KBM-7 (cell line): ENCODE results near the gene CTNND2.
"Not testable (repeated sequence)": the region's sequence is repeated elsewhere in the genome, so short reads cannot be mapped to it uniquely, and the experiment has no call there.

Source experiments
- DNase-seq: peaks from one replicate; pipeline ENCODE4 v3.0.0-alpha.2; 2015
- in situ Hi-C: fragments of 300-500 bp; cut with MboI; formaldehyde crosslinking; loops from 2 replicates; pipeline ENCODE4 v1.14.3; 2020; ENCODE audit warnings: low sequenced_read_pairs, low pct_unique_long_range_greater_than_20kb, mixed read lengths

Gene CTNND2

DNA sequence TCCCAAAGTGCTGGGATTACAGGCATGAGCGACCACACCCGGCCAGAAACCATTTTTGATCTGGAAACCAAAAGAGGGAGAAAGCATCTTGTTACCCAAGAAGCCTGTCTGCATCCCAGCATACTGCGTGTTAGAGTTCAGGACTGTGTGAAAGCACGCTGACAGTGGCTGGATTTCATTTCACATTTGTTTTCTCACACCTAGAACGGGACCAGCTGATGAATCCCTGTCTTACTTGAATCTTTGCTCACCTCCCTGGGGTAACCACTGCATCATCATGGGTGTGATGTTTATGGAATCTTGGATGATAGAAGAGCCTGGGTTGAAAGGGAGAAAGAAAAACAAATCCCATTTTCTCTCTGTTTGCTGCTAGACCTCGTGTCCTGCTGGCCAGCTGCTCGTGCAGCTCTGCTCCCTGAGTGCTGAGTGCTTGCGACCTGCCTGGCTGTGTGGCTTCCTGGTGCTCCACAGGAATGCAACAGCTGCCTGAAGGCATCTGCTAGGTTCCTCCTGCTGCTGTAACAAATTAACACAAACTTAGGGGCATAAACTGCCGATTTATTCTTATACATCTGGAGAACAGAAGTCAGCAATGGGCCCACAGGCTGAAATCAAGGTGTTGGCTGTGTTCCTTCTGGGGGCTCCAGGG, 764.9 kb downstream of the CTNND2 start:
- DNase-seq: no peak
- in situ Hi-C loops: no loop called here

DNA sequence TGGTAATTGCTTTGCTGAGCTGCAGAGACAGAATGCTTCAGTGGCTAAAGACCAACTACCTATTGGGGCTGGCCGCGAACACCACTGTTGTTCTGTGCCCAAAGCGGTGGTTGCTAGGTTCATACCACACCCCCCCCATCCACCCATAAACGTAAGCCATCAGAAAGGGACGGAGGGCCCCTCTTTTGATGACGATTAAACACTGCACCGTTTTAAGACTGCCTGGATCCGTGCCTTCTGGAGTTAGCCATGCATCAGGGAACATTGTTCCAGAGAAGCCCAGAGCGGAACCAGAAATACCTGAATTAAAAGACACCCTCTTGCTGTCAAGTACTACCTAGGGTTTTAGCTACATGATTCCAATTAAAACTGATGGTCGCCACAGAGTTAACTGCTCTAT, 774.1 kb downstream of the CTNND2 start:
- no peak for DNase-seq
- in situ Hi-C loops: no loop called here

DNA sequence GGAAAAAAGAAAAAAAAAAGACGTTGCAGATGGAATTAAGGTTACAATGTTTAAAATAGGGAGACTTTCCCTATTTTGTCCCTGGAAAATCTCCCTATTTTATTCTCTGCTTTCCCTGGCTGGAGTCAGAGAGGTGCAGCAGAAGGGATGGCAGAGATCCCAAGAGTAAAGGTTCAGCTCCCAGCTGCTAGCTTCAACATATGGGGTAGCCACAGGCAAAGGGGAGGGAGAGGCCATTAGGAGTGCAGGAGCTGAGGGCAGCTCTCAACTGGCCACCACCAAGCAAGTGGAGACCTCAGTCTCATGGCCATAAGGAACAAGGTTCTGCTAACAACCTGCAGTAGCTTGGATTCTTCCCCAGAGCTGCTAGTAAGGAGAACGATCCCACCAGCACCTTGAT, 776.2 kb downstream of the CTNND2 start:
- no peak for DNase-seq
- in situ Hi-C loops: no loop called here

DNA sequence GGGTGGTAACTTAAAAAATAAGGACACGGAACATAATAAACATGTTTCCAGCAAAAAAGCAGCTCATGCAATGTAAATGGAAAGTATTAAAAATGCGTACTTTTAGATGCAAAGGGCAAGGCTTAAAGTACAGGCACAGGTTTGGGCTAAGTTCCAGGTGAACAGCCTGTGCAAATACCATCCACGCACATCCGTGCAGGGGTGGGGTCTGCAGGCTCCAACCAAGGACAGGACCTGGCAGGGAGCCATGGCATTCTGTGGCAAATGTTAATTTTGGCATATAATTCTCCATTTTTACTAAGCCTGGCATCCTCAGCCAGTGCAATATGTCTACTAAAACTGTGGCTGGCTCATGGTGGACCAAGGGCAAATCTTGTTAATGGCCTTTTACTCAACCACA, 777.4 kb downstream of the CTNND2 start:
- DNase-seq: no peak
- in situ Hi-C loops: no loop called here

DNA sequence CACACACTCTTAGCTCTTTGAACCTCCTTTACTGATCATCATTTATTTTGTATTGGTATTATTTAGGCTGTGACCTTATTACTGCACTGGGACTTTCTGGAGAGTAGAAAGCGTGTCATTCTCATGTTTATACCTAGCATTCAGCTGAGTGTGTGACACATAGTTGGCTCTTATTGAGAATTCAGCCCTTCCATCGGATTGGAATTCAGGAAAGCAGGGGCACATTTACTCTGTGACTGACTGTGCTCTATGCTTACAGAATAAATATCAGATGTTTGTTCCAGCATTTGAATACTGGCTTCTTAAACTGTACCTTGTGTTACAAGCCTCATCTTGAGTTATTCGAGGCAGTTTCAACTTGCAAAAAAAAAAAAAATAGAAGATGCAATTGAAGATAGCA, 782.4 kb downstream of the CTNND2 start:
- in situ Hi-C loops: no loop called here
- no peak for DNase-seq

DNA sequence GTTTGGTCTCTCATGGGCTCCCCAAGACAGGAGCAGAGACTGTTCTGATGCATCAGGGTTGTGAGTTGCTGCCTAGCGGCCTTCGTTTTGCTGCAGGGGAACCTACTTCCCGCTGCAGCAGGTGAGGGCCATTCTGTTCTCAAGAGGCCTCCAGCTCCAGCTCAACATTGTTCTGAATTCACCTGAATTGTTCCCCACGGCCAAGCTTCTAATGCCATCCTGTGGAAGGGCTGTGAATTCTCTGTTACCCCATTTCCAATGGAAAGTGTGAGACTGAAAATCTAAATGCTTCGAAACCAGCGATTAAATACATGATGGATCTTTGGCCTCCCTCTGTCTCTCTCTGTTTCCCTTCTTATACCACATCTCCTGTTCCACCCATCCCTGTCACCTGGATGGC, 794.1 kb downstream of the CTNND2 start:
- no peak for DNase-seq
- in situ Hi-C loops: no loop called here

DNA sequence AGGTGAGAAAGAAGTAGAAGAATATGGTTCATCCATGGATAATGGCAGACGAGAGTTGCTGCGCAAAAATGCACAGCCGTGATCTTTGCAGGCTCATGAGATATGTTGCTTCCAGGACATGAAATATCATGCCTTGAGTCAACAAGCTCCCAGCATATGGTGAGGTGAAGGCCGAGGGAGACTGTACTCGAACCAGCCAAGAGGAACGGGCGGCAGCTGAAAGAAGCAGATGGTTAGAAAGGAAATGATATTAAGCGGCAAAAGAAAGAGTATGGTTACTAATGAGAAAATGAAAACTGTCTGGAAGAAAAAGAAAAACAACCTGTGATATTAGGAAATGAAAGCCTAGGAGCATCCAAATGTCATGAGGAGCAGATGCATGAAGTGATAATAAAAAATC, 798.5 kb downstream of the CTNND2 start:
- no peak for DNase-seq
- in situ Hi-C loops: no loop called here

DNA sequence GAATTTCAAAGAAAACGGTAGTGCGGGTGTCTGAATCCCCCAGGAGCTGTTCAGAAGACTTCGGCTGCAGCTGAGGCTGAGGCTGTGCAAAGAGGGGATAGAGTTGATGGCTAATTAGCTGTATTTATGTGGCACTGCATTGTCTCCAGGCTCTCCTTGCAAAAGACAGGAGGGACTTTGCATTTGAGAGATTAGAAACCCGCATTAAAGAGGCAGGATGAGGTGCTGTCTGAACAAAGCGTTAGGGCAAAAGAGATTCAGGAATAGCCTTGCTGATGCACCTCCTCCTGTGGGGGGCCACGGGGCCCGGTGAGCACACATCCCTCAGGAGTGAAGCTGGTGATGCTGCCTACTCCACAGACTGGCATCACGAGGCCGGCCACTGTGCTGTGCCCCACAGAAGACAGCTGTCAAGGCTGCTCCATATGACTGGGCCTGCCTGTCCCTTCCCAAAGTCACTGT, 799.6 kb downstream of the CTNND2 start:
- in situ Hi-C loops: no loop called here

DNA sequence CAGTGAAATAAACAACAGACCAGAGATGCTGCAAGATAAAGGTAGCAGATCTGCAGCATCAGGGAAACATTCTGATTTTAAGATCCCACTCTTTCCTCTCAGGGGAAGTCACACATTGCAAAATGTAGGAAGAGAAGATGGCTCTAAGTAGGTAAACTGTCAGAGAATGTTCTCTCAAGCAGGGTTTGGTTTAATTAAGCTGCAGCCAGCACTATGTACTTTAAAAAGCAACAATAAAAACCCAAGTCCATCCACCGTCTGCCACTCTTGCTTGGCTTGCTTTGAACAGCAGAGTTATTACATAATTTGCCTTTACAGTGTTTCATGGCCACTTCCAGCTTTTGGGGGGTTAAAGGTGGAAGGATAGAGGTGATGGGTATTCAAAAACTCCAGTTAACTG, 800.0 kb downstream of the CTNND2 start:
- in situ Hi-C loops: no loop called here
- DNase-seq: no peak

More for the DNA sequence above, 799.6 kb downstream of the CTNND2 start:
- DNase-seq: no peak

DNA sequence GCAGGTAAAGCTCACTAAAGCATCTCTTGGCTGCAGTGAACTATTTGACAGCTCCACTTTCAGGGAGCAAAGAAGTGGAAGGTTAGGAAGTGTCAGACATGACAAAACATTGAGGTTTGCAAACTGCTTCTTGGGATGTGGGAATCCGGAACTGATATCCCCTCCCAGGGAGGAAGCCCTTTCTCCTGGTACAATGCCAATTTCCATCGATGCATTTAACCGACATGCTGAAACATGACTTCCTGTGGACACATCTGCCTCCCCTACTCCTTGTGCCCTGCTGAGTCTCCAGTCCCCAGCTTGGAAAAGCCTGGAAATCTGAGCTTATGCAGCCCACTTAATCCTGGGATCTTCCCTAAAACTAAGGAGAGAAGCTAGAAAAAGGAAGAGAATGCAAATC, 820.1 kb downstream of the CTNND2 start:
- in situ Hi-C loops: no loop called here
- DNase-seq: no peak

DNA sequence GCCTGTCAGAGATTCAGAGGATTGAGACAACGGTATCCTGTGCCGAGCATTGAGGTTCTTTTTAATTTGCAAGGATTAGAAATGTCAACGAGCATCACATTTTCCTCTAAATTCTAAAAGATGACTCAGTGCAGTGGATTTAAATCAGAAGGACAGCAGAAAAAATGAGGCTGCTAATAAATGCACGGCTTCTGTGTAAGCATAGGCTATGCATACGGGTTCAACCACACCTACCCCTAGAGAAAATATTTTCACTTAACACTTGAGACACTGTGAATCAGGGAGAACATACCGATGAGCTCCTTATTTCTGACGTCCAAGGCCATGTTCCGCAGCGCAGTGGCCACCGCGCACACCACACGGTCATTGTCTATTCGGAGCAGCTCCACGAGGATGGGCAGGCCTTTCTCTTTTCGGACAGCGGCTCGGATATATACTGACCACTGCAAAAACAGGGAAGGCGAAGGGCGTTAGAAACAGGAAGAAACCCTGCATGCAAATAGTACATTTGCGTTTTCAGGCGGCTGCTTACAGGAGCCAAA, 821.8 kb downstream of the CTNND2 start:
- DNase-seq: no peak
- in situ Hi-C loops: no loop called here

DNA sequence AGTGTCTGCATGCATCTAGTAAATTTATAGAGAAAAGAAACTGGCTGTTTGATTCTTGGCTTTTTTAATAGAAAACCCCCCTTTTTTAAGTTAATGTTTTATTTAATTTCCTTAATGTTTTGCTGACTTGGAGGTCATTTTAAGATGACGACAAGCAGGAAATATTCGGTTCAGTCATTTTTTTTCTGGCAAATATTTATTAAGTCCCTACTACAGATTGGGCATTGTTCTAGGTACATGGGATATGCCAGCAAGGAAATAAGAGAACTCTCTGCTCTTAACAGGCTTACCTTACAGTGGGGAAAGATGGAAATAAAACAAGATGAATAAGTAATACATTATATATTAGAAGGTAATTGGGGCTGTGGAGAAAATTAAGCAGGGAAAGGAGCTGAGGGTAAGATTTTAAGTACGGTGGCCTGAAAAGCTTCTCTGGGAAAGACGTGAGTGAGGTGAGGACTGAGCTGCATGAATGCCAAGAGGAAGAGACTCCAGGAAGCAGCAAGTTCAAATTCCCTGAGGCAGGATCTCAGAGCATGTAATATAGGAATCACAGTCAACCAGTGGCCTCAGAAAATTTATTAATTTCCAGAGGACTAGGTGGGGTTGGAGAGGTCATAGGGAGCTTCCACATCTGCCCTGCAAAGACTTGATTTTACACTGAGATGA, 827.2 kb downstream of the CTNND2 start:
- DNase-seq: no peak
- in situ Hi-C loops: no loop called here

DNA sequence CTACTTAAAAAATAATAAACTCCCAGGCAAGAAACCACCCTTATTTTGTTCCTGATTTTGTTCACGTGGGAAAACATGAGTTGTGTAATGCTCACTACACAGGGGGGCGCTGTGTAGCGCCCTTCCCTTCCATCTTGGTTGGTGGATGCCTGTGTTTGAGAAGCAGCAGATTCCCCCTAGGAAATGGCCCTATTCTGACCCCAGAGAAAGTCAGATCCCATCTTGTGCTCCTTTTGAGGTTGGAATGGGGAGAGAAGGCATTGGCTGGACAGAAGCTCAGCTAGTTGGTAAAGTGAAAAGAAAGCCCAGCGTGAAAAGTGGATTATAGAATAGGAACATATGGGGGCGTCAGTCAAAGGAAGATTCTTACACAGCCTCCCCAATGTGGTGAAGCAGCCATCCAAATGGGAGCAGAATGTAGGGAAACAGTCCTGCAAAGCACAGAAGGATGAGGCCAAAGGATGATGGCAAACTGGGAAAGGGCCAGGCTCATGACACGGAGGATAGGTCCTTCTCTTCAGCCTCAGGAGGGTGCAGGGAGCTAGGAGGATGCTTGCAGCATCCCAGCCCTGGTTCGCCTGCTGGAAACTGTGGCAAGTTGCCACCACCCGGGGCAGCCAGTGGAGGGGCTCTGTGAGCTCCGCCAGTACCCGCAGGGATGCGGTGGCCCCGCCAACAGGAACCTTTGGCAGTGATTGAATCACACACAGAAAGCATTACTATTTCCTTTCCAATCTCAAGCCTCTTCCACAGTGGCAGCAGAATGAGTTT, 829.0 kb downstream of the CTNND2 start:
- in situ Hi-C loops: no loop called here
- peak; percentile 36 for DNase-seq

DNA sequence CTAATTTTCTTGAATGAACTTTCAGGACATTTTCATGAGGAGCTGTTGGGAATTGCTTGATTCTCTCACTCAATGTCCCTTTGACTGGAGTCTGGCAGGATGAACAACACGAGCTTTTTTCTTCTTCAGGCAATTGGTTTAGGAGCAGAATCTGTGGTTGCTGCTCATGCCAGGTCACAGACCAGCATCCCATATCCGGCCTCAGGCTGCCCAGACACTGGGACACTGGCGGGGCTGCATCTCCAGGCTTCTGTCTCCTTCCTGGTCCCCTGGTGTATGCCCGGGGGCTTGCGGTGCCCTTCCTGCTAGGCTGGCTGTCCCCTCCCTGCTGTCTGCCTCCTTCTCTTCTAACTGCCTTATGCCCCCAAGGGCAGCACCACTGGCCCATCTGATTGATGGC, 831.7 kb downstream of the CTNND2 start:
- in situ Hi-C loops: no loop called here
- DNase-seq: no peak

DNA sequence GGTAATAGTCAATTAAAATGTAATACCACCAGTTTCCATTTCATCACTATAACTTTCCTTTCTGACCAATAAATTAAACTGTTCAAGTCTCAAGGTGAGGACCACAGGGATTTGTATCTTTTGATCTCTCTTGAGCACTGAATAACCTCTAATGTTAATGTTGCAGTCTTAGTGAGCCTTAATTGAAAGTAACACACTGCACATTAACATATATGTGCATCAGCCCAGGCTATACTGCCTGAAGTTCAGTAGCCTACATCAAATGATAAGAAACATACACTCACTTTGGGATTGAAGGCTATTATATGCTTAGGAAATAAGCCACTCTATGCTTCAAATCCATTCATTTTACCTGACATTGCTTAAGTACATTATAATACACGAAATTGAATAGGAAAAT, 832.2 kb downstream of the CTNND2 start:
- no peak for DNase-seq
- in situ Hi-C loops: no loop called here

DNA sequence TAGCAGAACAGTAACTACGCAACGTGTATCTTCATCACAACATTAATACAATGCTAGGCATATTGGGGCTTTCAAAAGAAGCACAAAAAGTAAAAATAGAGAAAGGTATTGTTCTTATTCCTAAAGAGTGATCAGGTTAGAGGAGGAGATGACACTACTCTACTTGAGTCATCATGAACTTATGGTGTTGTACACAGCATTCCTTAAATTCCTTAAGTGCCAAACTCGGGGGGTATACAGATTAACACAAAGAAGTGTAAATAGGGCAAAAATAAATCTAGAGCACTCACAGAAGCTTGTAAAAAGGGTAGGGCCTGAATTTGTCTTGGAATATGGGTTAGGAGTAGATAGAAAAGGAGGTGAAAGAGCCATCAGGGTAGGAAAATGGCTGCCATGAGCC, 835.2 kb downstream of the CTNND2 start:
- no peak for DNase-seq
- in situ Hi-C loops: no loop called here

DNA sequence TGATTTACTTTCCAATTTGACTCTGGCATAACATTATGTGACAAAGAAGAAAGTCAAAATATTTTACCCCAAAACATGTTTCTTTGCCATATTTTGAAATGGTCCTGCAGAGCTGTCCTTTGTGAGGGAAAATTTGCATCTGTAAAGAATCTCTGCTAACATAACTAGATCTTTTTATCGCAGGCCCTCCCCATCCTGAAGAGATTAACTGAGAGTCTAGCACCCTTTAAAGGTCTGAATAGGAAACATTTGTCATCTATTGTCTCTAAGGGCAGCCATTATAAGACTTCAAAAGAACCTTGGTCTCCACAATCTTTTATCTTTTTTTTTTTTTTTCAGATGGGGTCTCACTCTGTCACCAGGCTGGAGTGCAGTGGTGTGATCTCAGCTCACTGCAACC, 838.5 kb downstream of the CTNND2 start:
- in situ Hi-C loops: not testable (repeated sequence)

DNA sequence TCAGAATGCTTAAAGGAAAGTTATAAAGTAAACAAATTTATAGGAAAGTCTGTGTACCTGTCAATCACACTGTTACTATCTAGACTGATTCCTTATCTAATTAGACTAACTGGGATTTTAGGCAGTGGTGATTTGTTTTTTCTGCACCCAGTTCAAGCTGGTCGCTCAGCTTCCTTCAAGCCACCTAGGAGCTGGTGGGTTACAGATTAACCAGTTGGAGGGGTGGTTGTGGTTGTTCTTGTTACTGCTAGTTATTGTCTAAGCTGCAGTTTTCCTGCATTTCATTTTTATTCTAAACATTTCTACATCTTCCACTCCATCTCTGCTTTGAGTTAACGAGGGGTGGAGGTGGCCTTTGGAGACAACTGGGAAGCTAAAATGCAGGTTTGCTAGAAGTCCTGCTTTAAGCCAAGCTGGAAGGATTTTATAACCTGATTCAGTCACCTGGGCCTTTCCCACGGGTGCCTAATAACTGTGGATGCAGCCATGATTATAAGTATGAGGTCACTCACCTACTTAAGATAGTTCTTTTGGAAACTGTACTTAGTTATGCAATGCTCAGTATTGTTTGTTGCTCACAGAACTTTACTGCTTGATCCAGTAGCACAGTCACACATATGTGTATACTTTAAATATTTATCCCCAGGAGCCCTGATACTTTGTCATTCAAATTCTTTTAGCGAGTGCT, 839.3 kb downstream of the CTNND2 start:
- DNase-seq: no peak

More for the DNA sequence above, 838.5 kb downstream of the CTNND2 start:
- not testable (repeated sequence) for DNase-seq

DNA sequence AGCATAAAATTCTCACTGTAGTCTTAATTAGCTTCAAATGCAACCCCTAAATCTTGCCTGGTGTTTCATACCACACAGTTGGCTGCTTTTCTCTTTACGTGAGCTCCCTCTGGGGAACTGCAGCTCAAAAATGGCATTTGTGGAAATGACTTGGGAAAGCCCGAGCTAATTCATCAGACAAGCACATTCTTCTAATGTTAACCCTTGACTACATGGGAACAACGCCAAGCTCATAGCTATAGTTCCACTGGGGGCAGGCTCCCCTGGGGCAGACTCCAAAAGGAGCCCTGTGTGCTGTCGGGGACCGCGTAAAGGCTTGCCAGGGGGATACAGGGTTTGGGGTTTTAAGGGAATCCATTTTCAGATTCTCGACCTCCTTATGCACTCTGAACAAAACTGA, 841.8 kb downstream of the CTNND2 start:
- in situ Hi-C loops: no loop called here
- DNase-seq: no peak

More for the DNA sequence above, 839.3 kb downstream of the CTNND2 start:
- in situ Hi-C loops: no loop called here
